ENCODE results near the gene REC8. TPM values are rescaled to one million over a fixed set of nuclear protein-coding genes. Genes with fewer than 3 reads are reported as not detected.
A peak's percentile ranks its signal among the peaks of the same experiment; 100 is the strongest.

REC8 gene
- total RNA-seq, 1 donor, result 3.3 TPM

DNA sequence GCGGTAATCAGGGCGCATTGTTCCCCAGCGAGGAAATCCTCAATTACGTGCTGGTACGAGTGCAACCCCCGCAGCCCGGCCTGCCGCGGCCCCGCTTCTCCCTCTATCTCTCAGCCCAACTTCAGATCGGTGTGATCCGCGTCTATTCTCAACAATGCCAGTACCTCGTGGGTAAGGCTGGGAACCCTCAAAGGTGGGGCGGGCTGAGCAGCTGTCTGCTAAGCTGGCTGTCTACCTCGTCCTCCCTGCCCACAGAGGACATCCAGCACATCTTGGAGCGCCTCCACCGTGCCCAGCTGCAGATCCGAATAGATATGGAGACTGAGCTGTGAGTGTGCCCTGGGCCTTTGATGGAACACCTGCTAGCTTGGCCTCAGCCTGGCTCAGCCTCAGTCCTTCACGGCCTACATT lies 996 bp downstream of the REC8 start:
- Histone ChIP-seq H2AFZ (ENCODE audit: low read length) (no peak overlapping the region), H3K27me3 (ENCODE audit: insufficient read depth, low read length) (no peaks in the 10 kb centered on the region), H3K27ac (ENCODE audit: low read depth, low read length) (no peak overlapping the region)

DNA sequence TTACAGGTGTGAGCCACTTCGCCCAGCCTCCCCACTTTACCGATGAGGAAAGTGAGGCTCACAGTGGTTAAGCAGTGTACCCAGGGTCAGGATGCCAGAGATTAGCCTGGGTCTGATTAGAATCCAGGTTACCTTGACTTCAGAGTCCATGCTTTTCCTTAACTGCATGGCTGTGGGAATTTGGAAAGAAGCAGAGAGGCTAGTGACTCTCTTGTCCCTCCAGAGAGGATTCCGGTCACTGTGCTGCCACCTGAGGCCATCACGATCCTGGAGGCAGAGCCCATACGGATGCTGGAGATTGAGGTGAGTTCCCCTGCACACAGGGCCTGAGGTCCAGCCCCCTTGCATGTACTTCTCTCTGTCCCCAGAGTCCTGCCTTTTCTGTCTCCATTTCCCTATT lies 4.7 kb downstream of the REC8 start:
- H3K4me3 ChIP-seq (ENCODE audit: insufficient read depth, low read length), result no peak overlapping the region
- peaks cover 7% of the 10 kb centered on the region for H3K4me1 ChIP-seq (ENCODE audit: insufficient read depth, low read length)
- H3K27me3 ChIP-seq (ENCODE audit: insufficient read depth, low read length), result no peaks in the 10 kb centered on the region
- no peaks in the 10 kb centered on the region for H4K20me1 ChIP-seq (ENCODE audit: insufficient read depth, low read length)
- no peak overlapping the region for H3K27ac ChIP-seq (ENCODE audit: low read depth, low read length)
- peak; percentile 67 for DNase-seq (ENCODE audit: insufficient read length, low spot score, missing footprints)
- H3K9me3 ChIP-seq (ENCODE audit: low read depth, low read length), result no peaks in the 10 kb centered on the region
- no peaks in the 10 kb centered on the region for H3K79me2 ChIP-seq (ENCODE audit: insufficient read depth, low read length)
- H3K4me2 ChIP-seq (ENCODE audit: insufficient read depth, low read length), result no peak overlapping the region
- no peak overlapping the region for H2AFZ ChIP-seq (ENCODE audit: low read length)
- TF ChIP-seq, protein P1, sequence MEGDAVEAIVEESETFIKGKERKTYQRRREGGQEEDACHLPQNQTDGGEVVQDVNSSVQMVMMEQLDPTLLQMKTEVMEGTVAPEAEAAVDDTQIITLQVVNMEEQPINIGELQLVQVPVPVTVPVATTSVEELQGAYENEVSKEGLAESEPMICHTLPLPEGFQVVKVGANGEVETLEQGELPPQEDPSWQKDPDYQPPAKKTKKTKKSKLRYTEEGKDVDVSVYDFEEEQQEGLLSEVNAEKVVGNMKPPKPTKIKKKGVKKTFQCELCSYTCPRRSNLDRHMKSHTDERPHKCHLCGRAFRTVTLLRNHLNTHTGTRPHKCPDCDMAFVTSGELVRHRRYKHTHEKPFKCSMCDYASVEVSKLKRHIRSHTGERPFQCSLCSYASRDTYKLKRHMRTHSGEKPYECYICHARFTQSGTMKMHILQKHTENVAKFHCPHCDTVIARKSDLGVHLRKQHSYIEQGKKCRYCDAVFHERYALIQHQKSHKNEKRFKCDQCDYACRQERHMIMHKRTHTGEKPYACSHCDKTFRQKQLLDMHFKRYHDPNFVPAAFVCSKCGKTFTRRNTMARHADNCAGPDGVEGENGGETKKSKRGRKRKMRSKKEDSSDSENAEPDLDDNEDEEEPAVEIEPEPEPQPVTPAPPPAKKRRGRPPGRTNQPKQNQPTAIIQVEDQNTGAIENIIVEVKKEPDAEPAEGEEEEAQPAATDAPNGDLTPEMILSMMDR (IDR thresholded peaks at IDR 0.05; ENCODE audit: extremely low read depth, low read depth, low read length), result no peak
- H3K36me3 ChIP-seq (ENCODE audit: insufficient read depth, low read length), result peaks cover 42% of the 10 kb centered on the region

More for the DNA sequence above, 996 bp downstream of the REC8 start:
- Histone ChIP-seq H3K79me2 (ENCODE audit: insufficient read depth, low read length) (no peaks in the 10 kb centered on the region), H3K4me3 (ENCODE audit: insufficient read depth, low read length) (no peak overlapping the region), H3K9me3 (ENCODE audit: low read depth, low read length) (no peaks in the 10 kb centered on the region), H3K36me3 (ENCODE audit: insufficient read depth, low read length) (peaks cover 23% of the 10 kb centered on the region), H3K4me1 (ENCODE audit: insufficient read depth, low read length) (no peaks in the 10 kb centered on the region), H3K4me2 (ENCODE audit: insufficient read depth, low read length) (no peak overlapping the region), H4K20me1 (ENCODE audit: insufficient read depth, low read length) (no peaks in the 10 kb centered on the region)
- TF ChIP-seq, protein P1 (IDR thresholded peaks at IDR 0.05; ENCODE audit: extremely low read depth, low read depth, low read length), result no peak
- DNase-seq (ENCODE audit: insufficient read length, low spot score, missing footprints), result no peak

DNA sequence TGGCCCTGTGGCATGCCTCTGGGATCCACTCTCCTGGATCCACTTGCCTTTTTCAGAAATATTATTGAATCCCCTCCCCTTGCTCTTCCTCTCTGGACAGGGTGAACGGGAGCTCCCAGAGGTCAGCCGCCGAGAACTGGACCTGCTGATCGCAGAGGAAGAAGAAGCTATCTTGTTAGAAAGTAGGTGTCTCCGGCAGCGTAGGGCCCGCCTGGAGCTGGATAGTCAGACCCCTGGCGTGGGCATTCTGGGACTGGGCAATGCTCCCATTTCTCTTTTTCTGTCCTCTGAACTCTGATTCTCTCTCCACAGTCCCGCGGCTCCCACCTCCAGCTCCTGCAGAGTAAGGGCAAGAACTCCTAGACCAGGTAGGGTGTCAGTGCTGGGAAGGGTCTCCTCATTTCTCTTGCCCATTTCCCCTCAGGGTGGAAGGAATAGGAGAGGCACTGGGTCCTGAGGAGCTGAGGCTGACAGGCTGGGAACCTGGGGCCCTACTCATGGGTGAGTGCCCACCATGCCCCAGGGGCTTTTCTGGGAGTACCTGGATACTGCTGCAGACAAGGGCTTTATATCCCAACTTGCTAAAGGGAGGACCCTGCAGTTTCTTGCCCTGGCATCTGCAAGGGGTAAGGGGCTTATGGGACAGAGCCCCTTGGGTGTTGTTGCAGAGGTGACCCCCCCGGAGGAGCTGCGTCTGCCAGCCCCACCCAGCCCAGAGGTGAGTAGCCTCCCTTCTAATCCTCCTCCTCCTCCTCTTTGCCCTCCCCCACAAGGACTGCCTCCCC lies 5.4 kb downstream of the REC8 start:
- no peaks in the 10 kb centered on the region for H3K79me2 ChIP-seq (ENCODE audit: insufficient read depth, low read length)
- no peak overlapping the region for H2AFZ ChIP-seq (ENCODE audit: low read length)
- peak; percentile 63 for DNase-seq (ENCODE audit: insufficient read length, low spot score, missing footprints)
- H4K20me1 ChIP-seq (ENCODE audit: insufficient read depth, low read length), result no peaks in the 10 kb centered on the region
- H3K4me3 ChIP-seq (ENCODE audit: insufficient read depth, low read length), result no peak overlapping the region
- H3K27me3 ChIP-seq (ENCODE audit: insufficient read depth, low read length), result no peaks in the 10 kb centered on the region
- TF ChIP-seq, protein P1 (IDR thresholded peaks at IDR 0.05; ENCODE audit: extremely low read depth, low read depth, low read length), result no peak
- H3K9me3 ChIP-seq (ENCODE audit: low read depth, low read length), result no peaks in the 10 kb centered on the region
- peaks cover 48% of the 10 kb centered on the region for H3K36me3 ChIP-seq (ENCODE audit: insufficient read depth, low read length)
- no peak overlapping the region for H3K27ac ChIP-seq (ENCODE audit: low read depth, low read length)
- H3K4me1 ChIP-seq (ENCODE audit: insufficient read depth, low read length), result peaks cover 7% of the 10 kb centered on the region
- H3K4me2 ChIP-seq (ENCODE audit: insufficient read depth, low read length), result no peak overlapping the region

DNA sequence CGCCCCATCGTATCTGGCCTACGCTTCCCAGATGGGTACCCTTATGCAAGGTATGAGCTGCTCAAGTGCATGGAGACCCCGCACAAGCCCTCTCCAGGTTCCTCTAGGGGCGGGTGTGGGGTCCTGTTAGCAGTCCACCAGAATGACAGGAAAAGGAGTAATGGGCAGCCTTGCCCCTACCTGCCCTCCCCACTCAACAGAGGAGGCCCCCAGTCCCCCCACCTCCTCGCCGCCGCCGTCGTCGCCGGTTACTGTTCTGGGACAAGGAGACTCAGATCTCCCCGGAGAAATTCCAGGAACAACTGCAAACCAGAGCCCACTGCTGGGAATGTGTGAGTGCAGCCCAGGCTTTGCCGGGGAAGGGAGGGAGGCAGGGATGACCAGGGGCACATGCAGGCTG lies 6.0 kb downstream of the REC8 start:
- no peaks in the 10 kb centered on the region for H3K79me2 ChIP-seq (ENCODE audit: insufficient read depth, low read length)

More for the DNA sequence above, 6.0 kb downstream of the REC8 start:
- H2AFZ ChIP-seq (ENCODE audit: low read length), result no peak overlapping the region
- peaks cover 54% of the 10 kb centered on the region for H3K36me3 ChIP-seq (ENCODE audit: insufficient read depth, low read length)
- H3K4me1 ChIP-seq (ENCODE audit: insufficient read depth, low read length), result peaks cover 7% of the 10 kb centered on the region
- H3K9me3 ChIP-seq (ENCODE audit: low read depth, low read length), result no peaks in the 10 kb centered on the region
- H3K4me2 ChIP-seq (ENCODE audit: insufficient read depth, low read length), result no peak overlapping the region
- TF ChIP-seq, protein P1 (IDR thresholded peaks at IDR 0.05; ENCODE audit: extremely low read depth, low read depth, low read length), result no peak
- H3K27ac ChIP-seq (ENCODE audit: low read depth, low read length), result no peak overlapping the region
- peak; percentile 26 for DNase-seq (ENCODE audit: insufficient read length, low spot score, missing footprints)
- no peaks in the 10 kb centered on the region for H4K20me1 ChIP-seq (ENCODE audit: insufficient read depth, low read length)
- H3K27me3 ChIP-seq (ENCODE audit: insufficient read depth, low read length), result no peaks in the 10 kb centered on the region
- H3K4me3 ChIP-seq (ENCODE audit: insufficient read depth, low read length), result no peak overlapping the region
